Ureter (tissue), 1 donor: ENCODE results near the gene ANP32B. TPM values are rescaled to one million over a fixed set of nuclear protein-coding genes. Genes with fewer than 3 reads are reported as not detected.
"Not testable (repeated sequence)": the region's sequence is repeated elsewhere in the genome, so short reads cannot be mapped to it uniquely, and the experiment has no call there.

ENCODE experiments used
- DNase-seq: peaks from one replicate; pipeline ENCODE4 v3.0.0-alpha.2; 2020; ENCODE audit warnings: low spot score
- total RNA-seq: library from RNA; stranded (reverse); gene quantifications from one replicate; pipeline ENCODE4 v1.2.4, GENCODE V29; 2023
- donor health status: DM: yes; HTN: yes; CAD: no.

The ANP32B gene
- 136 TPM for total RNA-seq

GRCh38 chr9:97982683-97983588, at the start of gene ANP32B:
Gene ANP32B (plus strand): TSS chr9:97983341. CDS start chr9:97983556, 215 bp downstream.
- peak; percentile 92 for DNase-seq

GRCh38 chr9:97934321-97935115, 48.6 kb upstream of the ANP32B start:
- no peak for DNase-seq

DNA sequence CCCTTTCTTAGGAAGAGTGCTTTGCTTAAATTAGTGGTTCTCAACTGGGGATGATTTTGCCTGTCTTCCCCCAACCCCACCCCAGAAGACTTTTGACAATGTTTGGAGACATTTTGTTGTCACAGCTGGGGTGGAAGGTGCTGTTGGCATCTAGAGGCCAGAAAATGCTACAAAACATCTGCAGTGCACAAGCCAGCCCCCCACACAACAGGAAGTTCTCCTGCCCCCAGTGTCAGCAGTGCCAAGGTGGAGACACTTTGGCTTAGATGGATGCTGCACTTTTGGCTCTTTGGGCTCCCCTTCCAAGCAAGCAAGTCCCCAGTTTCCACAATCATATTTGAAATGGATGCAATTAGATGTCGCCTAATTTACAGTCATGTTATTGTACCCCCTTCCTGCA, 47.9 kb upstream of the ANP32B start:
- DNase-seq = no peak

DNA sequence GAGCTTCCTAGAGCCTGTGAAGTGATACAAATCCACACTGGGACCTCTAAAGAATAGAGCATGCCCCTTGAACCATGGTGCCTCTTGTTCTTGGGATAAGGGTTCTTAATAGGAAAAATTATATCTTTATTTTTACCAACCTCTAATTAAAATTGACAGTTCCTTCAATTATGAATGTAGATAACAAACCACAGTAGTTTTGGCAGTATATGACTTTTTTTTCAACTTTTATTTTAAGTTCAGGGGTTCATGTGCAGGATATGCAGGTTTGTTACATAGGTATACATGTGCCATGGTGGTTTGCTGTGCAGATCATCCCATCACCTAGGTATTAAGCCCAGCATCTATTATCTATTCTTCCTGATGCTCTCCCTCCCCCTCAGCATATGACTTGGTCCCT, 46.1 kb upstream of the ANP32B start:
- no peak for DNase-seq

- no peak for DNase-seq
Observed at GRCh38 chr9:97938081-97938644, 45.0 kb upstream of the ANP32B start, which contains the start of gene HEMGN. Gene HEMGN (minus strand): TSS chr9:97938172. CDS start chr9:97938136, 36 bp downstream.

DNA sequence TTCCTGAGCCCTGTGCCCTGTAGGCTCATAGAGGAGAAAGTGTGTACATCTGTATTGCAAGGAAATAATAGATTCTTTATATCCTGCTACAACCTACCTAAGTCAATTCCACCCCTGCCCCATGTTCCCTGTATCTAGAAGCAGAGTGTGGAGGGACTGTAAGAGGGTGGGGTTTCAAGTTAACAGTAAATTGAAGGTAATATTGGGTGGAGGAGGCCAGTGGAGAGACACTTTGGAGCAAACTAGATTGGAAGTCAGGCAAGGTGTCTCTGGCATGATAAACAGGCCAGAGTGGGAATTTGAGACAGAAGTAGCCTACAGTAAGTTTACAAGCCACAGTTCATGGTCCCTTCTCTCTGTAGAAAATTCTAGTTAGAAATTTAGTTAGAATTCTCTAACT, 42.9 kb upstream of the ANP32B start:
- DNase-seq = no peak

DNA sequence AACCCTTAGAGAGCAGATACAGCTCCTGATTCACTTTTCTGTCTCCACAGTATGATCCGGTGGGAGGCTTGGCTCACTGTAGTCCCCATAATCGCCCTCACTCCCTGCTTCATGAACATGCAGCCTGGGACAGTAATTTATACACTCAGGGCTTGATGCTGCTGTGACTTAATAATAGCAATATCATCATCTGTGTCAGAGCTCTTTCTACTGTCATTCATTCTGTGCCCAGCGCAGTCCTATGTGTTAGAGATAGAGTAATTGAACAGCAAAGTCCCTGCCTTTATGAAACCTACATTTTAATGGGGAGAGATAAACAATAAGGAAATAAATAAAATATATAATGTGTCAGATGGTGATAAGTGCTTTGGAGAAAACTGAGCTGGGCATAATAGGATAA, 42.4 kb upstream of the ANP32B start:
- DNase-seq = no peak

DNA sequence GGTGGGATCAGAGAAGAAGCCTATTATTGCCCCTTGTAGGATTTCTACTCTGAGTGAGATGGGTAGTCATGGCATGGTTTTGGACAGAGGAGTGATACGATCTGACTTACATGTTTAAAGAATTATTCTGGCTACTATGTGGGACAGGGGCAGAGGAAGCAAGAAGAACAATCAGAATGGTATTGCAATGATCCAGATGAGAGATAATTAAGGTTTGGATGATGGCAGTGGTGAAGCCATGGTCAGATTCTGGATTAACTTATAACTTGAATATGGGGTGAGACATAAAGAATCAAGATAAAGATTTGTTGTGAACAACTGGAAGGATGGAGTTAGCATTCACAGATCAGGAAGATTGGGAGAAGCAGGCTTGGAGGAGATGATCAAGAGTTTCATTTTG, 41.8 kb upstream of the ANP32B start:
- DNase-seq = no peak

DNA sequence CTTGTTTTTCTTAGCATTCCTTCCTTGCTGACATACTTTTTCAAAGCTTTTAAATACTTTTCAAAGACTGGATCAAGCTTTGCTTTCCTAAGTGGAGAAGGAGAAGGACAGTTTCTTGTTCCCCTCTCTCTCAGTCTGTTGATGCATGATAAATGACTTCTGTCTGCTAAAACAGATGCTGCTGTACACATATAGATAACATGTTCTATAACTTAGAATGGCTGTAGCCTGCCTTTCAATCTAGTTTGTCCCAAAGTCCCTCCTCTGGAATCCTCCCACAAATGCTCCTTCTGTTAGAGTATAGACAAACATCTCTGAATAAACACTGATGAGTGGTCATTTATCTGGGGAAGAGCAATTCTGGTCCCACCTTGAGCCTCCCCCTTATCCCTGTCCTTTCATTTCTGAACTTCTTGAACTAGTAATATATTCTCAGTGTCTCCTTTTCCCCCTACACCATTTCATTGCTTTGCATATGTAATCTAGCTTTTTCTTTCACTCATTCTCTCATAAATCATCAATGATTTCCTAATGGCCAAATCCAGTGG, 39.8 kb upstream of the ANP32B start:
- DNase-seq = no peak

DNA sequence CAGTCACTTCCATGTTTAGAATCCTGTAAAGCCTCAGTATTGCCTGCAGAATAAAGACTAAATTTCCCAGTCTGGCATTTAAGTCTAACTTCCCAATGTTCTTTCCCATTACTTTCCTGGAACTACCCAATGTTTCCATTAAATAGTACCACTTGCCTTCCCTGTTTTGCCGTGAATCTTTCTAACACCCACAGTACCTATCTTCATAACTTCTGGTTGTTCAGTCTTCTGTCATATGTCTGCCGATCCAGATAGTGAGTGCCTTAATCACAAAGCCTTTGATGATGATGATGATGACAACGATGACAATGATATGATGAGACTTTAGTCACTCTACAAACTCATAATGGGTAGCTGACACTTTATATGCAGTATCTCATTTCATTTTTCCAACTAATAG, 38.5 kb upstream of the ANP32B start:
- DNase-seq = no peak

GRCh38 chr9:97945470-97945869, 37.7 kb upstream of the ANP32B start:
- DNase-seq = not testable (repeated sequence)

- not testable (repeated sequence) for DNase-seq
Observed at GRCh38 chr9:97947094-97947493, 36.0 kb upstream of the ANP32B start.

GRCh38 chr9:97950873-97951272, 32.3 kb upstream of the ANP32B start:
- DNase-seq = not testable (repeated sequence)

GRCh38 chr9:97954550-97954989, 28.6 kb upstream of the ANP32B start:
- peak; percentile 49 for DNase-seq

DNA sequence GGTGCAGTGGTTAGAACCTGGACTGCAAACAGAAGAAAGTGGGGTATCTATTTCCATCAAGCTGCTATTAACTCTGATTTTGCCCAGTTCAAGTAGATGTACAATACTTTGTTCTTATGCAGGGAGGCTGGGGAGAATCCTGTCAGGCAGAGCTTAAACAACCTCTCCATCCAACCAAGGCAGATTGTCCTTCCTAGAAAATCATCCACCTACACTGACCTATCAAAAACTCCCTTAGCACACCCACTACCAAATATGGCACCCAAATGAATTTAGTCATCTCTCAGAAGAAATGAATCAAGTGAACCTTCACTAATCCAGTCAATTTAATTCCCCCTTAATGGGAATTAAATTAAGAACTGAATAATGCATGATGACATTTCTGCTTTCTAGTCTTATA, 26.8 kb upstream of the ANP32B start:
- DNase-seq = no peak

- no peak for DNase-seq
Observed at GRCh38 chr9:97958812-97959511, 24.2 kb upstream of the ANP32B start.

DNA sequence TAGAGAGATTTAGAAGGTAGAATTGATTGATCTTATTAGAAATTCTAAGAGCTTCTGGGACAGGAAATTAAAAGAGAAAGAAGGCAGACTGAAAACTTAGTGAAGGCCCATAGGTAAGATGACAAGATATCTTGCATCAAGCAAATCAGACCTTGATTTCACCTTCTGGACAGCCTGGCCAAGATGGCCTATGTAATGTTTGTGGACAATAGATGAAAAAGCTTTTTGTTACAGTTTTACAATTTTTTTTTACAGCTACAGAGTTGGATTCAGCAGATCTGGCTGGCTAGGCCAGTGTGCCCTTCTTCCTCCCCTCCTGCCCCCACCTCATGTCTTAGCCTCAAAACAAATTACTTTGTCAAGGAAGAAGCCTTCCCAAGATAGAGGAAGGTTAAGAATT, 23.6 kb upstream of the ANP32B start:
- no peak for DNase-seq

- not testable (repeated sequence) for DNase-seq
Observed at GRCh38 chr9:97960678-97961328, 22.3 kb upstream of the ANP32B start.

DNA sequence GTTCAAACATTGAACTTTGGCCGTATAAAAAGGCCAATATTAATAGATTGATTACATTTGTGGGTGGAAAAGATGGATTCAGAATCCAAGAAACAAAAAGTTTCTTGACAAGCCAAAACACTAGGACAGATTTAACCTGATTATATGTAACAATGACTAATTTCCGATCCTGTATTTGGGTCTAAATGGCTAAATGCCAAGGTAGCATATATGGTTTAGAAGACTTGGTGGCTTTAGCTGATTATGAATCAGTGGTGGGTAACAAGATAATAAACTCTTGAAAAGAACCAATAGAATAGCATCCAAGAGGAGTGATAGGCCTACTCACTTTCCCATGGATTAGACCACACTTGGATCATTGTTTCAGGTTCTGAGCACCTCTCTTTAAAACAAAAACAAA, 21.8 kb upstream of the ANP32B start:
- DNase-seq = no peak

GRCh38 chr9:97962136-97962535, 21.0 kb upstream of the ANP32B start:
- no peak for DNase-seq

DNA sequence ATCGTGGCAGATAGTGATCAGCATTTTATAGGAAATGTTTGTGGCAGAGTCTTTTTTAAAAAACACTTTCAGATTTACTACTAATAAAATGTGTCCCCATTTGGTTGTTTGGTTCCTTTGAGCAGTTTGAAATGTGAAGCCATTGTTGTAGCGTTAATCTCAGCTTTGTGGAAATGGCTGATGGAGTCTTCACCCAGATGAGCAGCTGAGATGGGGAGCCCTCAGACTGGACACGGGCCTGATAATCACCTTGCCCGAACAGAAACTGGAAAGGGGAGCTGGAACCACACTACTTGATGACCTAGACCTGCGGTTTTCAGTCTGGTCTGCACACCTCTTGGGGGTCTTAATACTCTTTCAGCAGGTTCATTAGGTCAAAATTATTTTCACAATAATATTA, 20.6 kb upstream of the ANP32B start:
- DNase-seq = no peak
